Prostate gland (tissue), 2 donors: ENCODE data around the gene NAT10. TPM values are rescaled to one million over a fixed set of nuclear protein-coding genes. Genes with fewer than 3 reads are reported as not detected.
"Not testable (repeated sequence)": the region's sequence is repeated elsewhere in the genome, so short reads cannot be mapped to it uniquely, and the experiment has no call there.

Experiments used
- DNase-seq: peaks from one replicate; pipeline ENCODE4 v3.0.0-alpha.2; 2019; ENCODE audit warnings: low spot score
- H3K27ac ChIP-seq, 2 donors: fragments of 200-600 bp; sonication (generic); 2 replicates each; pipeline ENCODE4 v1.5.1; 2017 to 2019
- H3K27me3 ChIP-seq: fragments of 200-600 bp; sonication (generic); replicated peaks from 2 replicates; pipeline ENCODE4 v1.5.1; 2019; ENCODE audit not compliant: insufficient read depth
- H3K36me3 ChIP-seq, 2 donors: fragments of 200-600 bp; sonication (generic); 1 replicate in 1 of 2; 2 replicates in 1 of 2; pipeline versions ENCODE4 v1.5.1 to v1.8.1; 2017 to 2019
- H3K4me1 ChIP-seq: fragments of 200-600 bp; sonication (generic); replicated peaks from 2 replicates; pipeline ENCODE4 v1.5.1; 2019
- H3K4me3 ChIP-seq, 2 donors: fragments of 200-600 bp; sonication (generic); 2 replicates each; pipeline ENCODE4 v1.5.1; 2017 to 2019
- H3K9me3 ChIP-seq: fragments of 200-600 bp; sonication (generic); 2 replicates; pipeline ENCODE4 v1.5.1; 2017
- POLR2A ChIP-seq: fragments of 450-650 bp; IDR thresholded peaks from one replicate; pipeline ENCODE4 v1.6.1; 2016; ENCODE audit warnings: antibody characterized with exemption, mild to moderate bottlenecking
- POLR2AphosphoS5 ChIP-seq: sonication (generic); formaldehyde crosslinking; IDR thresholded peaks from one replicate; pipeline ENCODE4 v1.6.1; 2017; ENCODE audit warnings: antibody characterized with exemption
- WGBS: methylation state at CpG from one replicate; pipeline ENCODE4 v1.1.5; 2018; 5-methylcytosine and 5-hydroxymethylcytosine counted together
- intact Hi-C: fragments of 100-400 bp; cut with DNase I; formaldehyde crosslinking; loops from one replicate; pipeline ENCODE4 v1.14.2; 2022
- total RNA-seq, 2 donors: library from RNA; depleted of rRNA; stranded (reverse); fragments of >200 nt; gene quantifications; one replicate each; pipeline ENCODE4 v1.1.0, GENCODE V29; 2016
- TF ChIP-seq, protein P1 (sequence below), 4 experiments: fragments of 200-600 bp in 2 of 4; fragments of 450-650 bp in 2 of 4; sonication (generic) in 2 of 4; IDR thresholded peaks; 1 replicate in 3 of 4; 2 replicates in 1 of 4; pipeline ENCODE4 v1.5.1; 2016 to 2019; ENCODE audit warnings: antibody characterized with exemption in 4 of 4, mild to moderate bottlenecking in 2 of 4, moderate library complexity in 2 of 4

The NAT10 gene
- total RNA-seq, 2 donors from 2014 or later, result 21.9 to 34.7 TPM

DNA sequence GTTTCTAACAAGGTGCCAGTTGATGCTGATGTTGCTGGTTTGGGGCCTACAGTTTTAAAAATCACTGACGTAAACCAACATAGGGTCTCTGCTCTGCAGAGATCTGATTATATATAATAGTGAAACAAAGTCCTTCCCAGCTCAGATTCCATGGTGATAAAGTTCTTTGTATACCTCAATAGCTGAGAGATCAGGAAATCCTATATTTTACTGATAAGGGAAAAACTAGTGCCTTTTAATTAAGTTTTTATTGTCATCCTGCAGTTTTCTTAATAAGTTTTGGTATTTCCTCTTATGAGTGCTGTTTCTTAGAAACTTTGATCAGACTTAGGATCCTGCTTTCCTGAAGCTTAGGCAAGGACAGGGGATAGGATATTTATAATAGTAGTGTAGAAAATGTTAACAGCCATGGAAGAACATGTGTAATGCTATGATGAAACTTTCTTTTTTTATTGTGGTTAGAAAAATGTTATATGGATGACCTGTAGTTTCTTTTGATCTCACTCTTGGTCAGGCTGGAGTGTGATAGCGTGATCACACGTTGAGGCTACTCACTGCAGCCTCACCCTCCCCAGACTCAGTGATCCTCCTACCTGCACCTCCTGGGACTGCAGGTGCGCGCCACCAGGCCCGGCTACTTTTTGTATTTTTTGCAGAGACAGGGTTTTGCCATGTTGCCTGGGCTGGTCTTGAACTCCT lies 39.8 kb upstream of the NAT10 start:
- WGBS, result 88% methylated on average over 6 of the region's 6 CpGs
- no peak for DNase-seq
- no peak for TF ChIP-seq POLR2AphosphoS5
- TF ChIP-seq, protein P1, sequence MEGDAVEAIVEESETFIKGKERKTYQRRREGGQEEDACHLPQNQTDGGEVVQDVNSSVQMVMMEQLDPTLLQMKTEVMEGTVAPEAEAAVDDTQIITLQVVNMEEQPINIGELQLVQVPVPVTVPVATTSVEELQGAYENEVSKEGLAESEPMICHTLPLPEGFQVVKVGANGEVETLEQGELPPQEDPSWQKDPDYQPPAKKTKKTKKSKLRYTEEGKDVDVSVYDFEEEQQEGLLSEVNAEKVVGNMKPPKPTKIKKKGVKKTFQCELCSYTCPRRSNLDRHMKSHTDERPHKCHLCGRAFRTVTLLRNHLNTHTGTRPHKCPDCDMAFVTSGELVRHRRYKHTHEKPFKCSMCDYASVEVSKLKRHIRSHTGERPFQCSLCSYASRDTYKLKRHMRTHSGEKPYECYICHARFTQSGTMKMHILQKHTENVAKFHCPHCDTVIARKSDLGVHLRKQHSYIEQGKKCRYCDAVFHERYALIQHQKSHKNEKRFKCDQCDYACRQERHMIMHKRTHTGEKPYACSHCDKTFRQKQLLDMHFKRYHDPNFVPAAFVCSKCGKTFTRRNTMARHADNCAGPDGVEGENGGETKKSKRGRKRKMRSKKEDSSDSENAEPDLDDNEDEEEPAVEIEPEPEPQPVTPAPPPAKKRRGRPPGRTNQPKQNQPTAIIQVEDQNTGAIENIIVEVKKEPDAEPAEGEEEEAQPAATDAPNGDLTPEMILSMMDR (IDR thresholded peaks at IDR 0.05), result no peak
- TF ChIP-seq POLR2A, result no peak
- Histone ChIP-seq H3K4me3 (no peak overlapping the region), H3K36me3 (no peaks in the 10 kb centered on the region), H3K27ac (no peak overlapping the region), H3K27me3 (no peaks in the 10 kb centered on the region), H3K4me1 (peaks cover 6% of the 10 kb centered on the region), H3K9me3 (no peaks in the 10 kb centered on the region)
- intact Hi-C loops, result no loop called here

DNA sequence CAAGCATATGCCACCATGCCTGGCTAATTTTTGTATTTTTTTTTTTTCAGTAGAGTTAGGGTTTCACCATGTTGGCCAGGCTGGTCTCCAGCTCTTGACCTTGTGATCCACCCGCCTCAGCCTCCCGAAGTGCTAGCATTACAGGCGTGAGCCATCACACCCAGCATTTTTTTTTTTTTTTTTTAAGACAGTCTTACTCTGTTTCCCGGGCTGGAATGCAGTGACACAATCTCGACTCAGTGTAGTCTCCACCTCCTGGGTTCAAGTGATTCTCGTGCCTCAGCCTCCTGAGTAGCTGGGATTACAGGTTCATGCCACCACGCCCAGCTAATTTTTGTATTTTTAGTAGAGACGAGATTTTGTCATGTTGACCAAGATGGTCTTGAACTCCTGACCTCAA lies 38.7 kb upstream of the NAT10 start:
- H3K9me3 ChIP-seq, DNase-seq, H3K4me1 ChIP-seq, H3K4me3 ChIP-seq, H3K27ac ChIP-seq, H3K27me3 ChIP-seq, intact Hi-C loops, H3K36me3 ChIP-seq: not testable (repeated sequence)
- WGBS, result 91% methylated on average over 8 of the region's 8 CpGs

DNA sequence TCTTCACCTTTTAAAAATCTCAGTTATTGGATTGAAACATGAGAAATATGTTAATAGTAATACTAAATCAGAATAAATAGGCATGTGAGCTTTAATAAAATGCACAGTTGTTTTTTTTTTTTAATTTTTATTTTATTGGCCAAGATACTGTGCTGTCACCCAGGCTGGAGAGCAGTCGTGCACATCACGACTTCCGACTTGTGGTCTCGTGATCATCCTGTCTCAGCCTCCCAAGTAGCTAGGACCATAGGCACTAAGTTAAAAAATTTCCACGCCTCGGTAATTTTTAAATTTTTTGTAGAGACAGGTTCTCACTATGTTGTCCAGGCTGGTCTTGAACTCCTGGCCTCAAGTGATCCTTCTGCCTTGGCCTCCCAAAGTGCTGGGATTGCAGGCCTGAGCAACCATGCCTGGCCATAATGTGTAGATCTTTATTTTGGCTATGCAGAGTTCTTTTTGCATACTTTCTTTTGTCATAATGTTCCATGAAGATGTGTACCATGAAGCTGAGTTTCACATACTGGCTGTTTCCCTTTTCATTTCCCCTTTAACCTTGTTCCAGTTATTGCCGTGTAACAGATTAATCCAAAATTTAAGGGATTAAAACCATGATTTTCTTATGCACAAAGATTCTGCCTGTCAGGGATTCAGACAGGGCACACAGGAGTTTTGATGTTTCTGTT lies 37.9 kb upstream of the NAT10 start:
- no peaks in the 10 kb centered on the region for H3K27me3 ChIP-seq
- TF ChIP-seq, protein P1 (IDR thresholded peaks at IDR 0.05), result no peak
- TF ChIP-seq POLR2A (no peak), POLR2AphosphoS5 (no peak)
- intact Hi-C loops, result no loop called here
- no peak overlapping the region for H3K4me3 ChIP-seq
- peaks cover 6% of the 10 kb centered on the region for H3K4me1 ChIP-seq
- 89% methylated on average over 7 of the region's 7 CpGs for whole genome bisulfite sequencing
- DNase-seq, result no peak
- H3K27ac ChIP-seq, result no peak overlapping the region
- H3K36me3 ChIP-seq, result no peaks in the 10 kb centered on the region
- H3K9me3 ChIP-seq, result no peaks in the 10 kb centered on the region

DNA sequence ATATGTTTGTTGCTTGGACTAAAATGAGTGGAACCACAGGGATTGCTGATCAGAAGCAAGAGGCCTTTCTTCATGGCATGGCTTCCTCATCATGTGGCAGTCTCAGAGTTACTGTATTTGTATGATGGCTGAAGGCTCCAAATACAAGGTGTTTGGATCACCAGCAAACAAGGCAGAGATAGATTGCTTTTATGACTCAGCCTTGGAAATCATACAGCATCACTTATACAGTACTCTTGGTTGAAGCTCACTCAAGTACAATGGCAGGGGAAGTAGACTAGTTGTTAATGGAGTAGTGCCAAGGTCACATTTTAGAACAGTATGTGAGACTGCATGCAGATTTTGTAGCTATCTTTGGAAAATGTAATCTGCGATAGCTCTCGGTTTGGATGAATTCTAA lies 37.3 kb upstream of the NAT10 start:
- Histone ChIP-seq H3K27me3 (no peaks in the 10 kb centered on the region), H3K36me3 (no peaks in the 10 kb centered on the region), H3K4me1 (peaks cover 6% of the 10 kb centered on the region), H3K4me3 (no peak overlapping the region), H3K27ac (no peak overlapping the region), H3K9me3 (no peaks in the 10 kb centered on the region)
- 46% methylated on average over 2 of the region's 2 CpGs for WGBS
- TF ChIP-seq POLR2AphosphoS5 (no peak), POLR2A (no peak)
- TF ChIP-seq, protein P1 (IDR thresholded peaks at IDR 0.05), result no peak
- DNase-seq, result no peak
- intact Hi-C loops, result no loop called here

DNA sequence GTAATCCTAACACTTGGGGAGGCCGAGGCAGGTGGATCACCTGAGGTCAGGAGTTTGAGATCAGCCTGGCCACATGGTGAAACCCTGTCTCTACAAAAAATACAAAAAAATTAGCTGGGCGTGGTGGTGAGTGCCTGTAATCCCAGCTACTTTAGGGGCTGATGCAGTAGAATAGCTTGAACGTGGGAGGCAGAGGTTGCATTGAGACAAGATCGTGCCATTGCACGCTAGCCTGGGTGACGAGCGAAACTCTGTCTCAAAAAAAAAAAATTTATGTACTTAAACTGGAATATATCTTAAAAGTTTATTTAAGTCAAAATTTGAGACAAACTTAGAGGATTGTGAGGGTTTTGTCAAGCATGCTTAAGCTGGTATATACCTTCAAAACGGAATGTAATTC lies 34.1 kb upstream of the NAT10 start:
- H3K36me3 ChIP-seq, H3K4me3 ChIP-seq, H3K27me3 ChIP-seq, H3K9me3 ChIP-seq, H3K4me1 ChIP-seq, DNase-seq, H3K27ac ChIP-seq, intact Hi-C loops: not testable (repeated sequence)
- 87% methylated on average over 8 of the region's 8 CpGs for WGBS

DNA sequence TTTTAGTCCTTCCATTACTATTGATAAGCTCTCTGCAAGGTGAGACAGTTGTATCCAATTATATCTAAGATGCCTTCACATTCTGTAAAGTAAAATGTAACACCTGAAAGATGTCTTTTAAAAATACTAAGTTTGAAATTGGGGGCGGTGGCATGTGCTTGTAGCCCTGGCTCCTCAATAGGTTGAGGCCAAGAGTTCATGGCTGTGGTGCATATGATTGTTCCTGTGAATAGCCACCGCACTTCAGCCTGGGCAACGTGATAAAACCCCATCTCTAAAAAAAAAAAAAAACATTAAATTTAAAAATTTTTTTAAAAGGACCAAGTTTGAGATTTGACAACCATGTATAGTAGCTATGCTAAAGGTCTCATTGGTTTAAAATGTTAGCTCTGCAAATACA lies 33.4 kb upstream of the NAT10 start:
- Histone ChIP-seq H3K9me3 (no peaks in the 10 kb centered on the region), H3K4me3 (no peak overlapping the region), H3K36me3 (no peaks in the 10 kb centered on the region), H3K27ac (no peak overlapping the region), H3K4me1 (peaks cover 6% of the 10 kb centered on the region), H3K27me3 (no peaks in the 10 kb centered on the region)
- 74% methylated on average over 3 of the region's 3 CpGs for WGBS
- intact Hi-C loops, result no loop called here
- TF ChIP-seq, protein P1 (IDR thresholded peaks at IDR 0.05), result no peak
- TF ChIP-seq POLR2A (no peak), POLR2AphosphoS5 (no peak)
- DNase-seq, result no peak
